HUDEP-2 (cell line): Measurements from ENCODE around the gene SLC24A4.

ENCODE experiments used
- DNase-seq, 76 experiments: peaks; one replicate each; lab custom pipeline; 2025; ENCODE audit not compliant: unreplicated experiment in 76 of 76; lab: John Stamatoyannopoulos, UW

The SLC24A4 gene

DNA sequence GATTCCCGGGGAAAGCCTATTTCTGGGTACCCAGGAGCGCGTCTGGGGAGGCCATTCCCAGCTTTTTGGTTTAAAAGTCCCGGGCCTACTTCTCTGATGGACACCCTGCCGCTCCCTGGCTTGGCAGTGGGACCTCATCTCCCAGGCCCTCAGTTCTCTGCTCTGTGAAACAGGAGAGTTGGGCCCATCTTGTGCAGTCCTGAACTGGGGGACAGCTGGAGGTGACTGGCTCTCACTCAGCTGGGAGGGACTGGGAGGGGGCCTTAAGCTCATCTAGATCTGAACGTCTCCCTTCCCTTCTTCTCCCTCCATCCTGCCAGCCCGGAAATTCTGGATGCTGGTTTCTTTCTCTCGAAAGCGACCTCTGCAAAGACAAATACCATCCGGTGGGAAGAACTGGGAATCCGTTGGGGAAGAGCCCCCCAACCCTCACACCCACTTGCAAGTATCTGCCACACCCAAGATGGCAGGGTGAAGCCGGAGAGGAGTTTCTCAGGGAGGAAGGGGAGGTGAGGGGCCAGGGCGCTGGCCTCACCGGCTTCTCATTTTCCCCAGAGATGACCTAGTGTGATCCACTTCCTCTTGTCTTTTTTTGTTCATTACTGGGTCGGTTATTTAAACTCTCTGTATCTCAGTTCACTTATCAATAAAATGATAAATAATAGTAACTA, 192.0 kb downstream of the SLC24A4 start:
- peak in 1 of 76 experiments; percentile 28 for DNase-seq

DNA sequence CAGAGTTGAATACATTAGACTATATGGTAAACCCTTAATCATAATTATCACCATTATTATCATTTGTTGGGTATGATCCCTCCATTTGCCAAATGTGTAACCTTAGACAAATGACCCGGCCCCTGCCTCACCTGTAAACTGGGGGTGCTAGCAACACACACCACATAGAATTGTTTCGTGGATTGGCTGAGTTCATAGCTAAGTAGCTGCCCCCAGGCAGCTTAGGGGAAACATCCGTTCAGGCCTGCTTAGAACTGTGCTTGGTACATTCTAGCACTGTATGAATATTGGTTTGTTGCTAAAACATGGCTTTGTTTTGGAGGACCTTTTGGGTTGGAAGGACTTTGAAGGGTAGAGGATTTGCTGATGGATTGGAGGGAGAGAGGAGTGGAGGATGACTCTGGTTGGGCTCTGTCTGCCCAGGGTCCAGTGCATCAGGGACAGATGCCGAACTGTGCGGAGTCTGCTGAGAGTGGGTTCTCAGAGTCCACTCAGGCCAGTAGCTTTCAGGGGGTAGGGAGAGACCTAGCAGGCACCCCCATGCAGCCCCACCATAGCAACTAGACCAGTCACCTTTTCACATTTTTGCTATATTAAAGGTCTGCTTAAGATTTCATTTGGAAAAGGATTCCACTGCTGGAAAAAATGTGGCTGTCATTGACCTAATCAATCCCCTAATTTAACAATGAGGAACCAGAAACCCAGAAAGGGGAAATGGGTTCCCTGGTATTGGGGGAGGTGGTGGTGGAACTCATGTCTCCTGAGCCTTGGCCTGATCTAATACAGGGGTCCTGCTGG, 192.8 kb downstream of the SLC24A4 start:
- DNase-seq, result peak in 1 of 76 experiments; percentile 5

DNA sequence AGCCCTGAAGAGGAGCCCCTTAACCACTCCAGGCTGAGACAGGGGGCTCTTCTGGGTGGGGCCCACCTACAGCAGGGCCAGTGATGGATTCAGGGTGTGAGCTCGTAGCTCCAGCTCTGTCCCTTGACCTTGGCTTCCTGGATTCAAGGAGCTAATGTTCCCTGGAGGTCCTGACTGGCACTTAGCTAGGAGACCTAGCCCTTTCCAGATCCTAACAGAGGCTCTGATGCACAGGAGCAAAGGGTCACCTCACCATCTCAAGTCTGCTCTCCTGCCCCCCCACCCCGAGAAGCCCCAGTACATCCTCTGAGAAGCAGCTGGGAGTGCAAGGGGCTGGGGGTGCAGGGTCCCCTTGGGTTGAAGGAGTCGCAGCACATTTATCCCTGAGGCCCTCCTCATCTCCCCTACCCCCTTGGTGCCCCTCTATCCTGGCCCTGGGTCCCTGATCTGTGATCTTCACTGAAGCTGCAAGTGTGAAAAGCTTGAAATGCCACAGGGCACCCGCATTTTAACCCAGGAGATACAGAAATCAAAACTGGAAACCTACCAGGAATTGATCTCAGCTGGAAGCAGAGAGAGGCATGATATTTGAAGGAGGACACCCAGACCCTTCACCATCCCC, 193.5 kb downstream of the SLC24A4 start:
- no peak for DNase-seq

DNA sequence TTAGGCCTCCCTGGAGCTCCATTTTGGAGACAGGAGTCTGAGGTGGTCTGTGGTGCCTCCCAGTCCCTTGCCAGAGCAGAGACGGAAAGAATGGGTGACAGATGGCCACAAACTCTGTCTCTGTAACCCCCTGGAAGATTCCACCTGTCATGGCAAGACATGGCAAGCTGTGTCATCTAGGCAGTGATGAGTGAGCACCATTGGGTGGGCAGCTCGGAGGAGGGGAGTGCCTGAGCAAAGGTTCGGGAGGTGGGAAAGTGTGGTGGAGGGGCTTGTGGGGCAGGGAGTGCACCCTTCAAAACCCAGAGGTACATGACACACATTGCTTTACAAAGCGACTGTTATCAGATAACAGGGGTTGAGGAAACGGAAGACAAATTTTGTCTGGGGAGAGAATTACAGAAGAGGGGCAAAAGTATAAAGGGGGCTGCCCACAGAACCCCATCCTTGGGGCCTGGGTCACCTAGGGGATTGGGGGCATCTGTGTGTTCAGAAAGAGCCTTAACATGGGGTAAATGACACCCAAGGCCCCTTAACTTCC, 194.1 kb downstream of the SLC24A4 start:
- peak in 3 of 76 experiments; percentile 4 to 20 (median 10) for DNase-seq

DNA sequence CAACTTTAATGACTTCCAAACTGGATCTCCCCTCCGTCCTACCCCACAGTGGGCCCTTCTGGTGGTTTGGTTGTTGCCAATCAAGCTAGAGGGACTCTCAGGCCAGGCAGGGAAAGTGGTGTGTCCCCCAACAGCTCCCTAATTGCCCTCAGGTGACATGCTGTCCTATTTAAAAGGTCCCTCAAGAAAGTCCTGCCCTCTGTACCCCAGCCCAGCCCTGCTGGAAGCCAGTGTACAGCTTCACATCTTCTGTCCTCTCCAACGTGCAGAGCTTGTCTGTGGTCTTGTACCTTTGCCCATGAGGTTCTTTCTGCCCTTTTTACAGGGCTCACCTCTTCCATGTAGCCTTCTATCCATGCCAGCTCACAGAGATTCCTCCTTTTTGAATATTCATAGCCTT, 194.8 kb downstream of the SLC24A4 start:
- no peak for DNase-seq

DNA sequence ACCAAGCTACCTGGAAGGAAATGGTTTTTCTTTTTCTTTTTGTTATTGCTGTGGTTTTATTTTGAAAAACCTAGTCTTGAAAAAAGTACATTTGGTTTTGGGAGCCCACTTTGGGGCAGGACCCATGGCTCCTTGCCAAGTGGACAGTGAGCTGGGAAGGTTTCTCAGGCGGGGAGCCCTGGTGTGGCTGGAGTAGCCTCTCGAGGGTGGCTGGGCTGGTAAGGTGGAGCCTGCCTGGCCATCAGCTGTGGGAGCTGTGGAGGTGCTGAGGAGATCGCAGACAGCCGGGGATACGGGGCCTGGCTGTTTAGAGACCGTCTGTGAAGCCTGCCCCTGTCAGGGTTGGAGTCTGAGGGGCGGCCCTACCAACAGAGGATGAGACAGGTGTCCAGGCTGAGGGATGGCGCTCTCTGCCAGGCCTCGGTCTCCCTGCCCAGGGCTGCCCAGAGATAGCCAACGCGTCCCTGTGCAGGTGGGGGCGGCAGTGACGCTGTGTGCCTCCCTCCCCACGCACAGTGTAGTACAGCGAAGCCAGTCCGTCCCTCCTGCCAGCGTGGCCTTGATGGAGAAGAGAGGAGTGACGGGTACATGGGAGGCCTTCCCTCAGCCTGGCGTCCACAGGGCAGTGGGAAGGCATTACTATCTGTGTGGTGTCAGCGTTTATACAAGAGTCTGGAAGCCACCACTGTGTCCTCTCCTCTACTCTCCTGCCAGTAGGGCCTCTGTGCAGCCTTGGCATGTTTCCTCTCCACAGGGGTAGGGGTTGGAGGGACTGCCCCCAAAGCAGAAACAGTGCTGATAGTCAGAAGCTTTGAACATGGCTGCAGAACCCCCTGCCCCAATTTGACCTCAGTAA, 196.5 kb downstream of the SLC24A4 start:
- DNase-seq, result no peak

DNA sequence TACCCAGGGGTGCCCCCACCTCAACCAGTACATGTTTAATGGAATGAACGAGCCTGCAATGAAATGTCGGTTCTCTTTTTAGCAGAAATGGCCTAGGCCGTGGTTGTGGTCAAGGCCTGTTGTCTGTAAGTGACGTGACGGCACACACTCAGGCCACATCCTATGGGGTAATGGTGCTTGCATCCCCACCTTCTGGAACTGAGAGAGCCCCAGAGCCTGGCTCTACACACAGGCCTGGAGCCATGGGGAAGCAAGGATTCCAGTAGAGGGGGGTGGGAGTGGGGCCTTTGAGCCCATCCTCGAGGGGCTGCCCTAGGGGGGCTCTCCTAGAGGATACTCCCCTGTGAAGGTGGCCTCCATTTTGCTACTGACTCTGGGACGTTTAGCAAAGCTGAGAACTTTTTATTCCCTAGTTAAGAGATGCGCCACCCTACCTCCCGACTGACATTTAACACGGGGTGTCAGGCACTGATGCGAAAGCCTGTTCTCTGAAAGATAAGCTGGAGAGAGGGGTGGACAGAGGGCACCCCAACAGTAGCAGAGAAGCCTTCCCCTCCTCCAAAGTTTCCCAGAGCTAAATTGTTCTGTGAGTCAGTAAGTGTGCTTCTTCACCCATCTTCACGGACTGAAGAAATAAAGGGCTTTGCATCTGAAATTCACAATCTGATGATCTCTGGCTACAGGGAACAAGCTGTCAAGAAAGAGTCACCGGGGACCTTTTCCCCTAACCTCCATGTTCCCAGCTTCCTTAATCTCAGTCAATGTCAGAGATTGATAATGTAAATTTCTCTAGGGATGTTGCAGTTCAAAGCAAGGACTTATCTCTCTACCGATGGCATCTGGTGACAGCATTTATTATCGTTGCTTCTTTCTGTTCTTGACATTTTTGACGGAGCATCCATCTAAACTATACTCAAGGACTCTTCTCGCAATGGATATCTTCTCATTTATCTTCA, 197.4 kb downstream of the SLC24A4 start:
- DNase-seq, result no peak

DNA sequence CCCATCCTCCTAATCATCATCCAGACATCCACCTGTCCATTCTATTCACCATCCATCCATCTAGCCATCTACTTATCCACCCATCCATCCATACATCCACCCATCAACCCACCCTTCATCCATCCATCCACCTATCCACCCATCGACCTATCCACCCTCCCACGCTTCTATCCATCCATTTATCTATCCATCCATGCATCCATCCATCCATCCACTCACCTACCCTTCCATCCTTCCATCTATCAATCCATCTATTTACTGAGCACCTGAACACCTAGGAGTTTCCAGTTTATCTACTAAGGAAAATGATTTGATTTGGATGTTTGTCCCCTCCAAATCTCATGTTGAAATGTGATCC, 198.1 kb downstream of the SLC24A4 start:
- no peak for DNase-seq

DNA sequence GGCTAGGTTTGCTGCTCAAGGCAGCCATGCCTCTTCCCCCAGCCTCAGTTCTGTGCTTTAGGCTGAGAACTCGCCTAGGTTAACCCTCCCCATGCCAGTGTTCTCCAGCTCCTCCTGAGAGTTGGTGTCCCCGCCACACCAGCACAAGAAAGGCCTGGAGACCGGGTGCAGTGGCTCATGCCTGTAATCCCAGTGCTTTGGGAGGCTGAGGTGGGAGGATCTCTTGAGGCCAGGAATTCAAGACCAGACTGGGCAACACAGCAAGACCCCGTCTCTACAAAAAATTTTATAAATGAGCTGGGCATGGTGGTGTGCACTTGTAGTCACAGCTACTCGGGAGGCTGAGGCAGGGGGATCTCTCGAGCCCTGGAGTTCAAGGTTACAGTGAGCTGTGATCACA, 200.8 kb downstream of the SLC24A4 start:
- no peak for DNase-seq

DNA sequence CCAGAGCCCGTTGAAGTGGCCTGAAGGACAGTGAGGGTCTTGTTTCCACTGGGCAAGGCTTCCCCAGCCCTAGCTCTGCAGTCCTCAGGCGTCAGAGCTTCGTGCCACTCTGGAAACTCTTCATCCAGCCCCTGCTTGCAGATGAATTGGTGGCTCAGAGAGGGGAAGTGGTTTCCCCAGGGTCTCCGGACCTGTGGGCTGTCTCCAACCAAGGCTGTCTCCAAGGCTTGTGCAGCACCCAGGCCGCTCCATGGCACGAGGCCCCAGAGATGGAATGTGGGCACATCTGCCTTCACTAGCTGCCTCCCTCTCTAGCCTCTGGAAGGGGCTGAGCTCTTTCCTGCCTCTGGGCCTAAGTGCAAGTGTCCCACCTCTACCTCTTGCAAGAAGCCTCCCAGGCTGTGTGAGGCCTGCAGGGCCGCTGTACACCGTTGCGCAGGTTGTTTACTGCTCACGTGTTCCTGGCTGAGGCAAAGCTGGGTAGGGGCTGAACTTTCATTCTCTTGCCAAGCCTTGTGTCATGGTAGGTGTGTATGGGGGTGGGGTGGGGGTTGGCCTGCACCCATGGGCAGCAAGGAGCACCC, 201.7 kb downstream of the SLC24A4 start:
- no peak for DNase-seq

DNA sequence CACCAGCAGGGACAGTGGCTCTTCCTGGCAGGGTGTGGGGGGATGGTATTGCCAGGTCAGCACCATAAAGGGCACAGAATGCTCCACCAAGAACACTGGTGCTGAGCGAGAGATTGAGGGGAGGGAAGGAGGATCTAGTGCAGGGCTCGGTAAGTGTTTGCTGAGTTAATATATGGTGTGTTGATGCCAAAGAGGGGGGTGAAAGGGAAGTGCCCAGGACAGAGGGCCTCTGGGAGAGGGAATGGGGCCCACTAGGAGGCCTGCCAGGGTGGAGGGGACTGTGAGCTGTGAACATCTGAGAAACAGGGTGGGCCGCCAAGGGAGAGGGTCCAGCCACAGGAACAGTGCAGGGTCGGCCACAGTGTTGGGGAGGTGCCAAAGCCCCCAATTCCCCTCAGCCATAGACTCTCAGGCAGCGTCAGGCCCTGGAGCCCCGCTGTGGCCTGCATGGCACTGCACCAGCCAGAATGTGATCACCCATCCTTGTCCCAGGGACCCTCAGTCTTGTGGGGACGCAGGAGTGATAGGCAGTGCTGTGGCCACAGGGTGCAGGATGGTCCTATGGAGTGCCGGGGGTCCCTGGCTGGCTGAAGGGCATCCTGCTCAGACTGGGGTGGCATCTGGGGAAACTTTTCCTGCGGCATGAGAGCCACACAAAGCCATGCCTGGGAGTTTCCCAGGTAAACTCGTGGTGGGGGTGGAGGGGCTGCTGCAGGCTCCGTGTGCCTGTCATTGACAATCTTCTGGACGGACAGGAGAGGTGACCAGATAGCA, 202.5 kb downstream of the SLC24A4 start:
- no peak for DNase-seq

DNA sequence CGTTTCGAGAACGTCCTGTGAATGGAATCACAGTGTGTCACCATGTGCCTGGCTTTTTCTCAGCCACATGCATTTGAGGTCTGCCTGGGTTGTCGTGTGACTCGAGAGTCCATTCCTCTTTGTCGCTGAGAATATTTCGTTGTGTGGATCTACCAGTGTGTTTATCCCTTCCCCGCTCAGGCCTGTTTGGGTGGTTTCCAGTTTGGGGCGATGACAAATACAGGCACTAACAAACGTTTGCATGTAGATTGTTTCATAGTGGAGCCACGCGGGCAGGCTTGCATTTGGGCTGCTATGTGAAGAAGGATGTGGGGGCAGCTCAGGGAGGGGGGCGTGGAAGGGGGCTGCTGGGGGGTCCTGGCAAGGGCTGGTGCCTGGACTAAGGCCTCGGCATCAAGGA, 204.8 kb downstream of the SLC24A4 start:
- no peak for DNase-seq

DNA sequence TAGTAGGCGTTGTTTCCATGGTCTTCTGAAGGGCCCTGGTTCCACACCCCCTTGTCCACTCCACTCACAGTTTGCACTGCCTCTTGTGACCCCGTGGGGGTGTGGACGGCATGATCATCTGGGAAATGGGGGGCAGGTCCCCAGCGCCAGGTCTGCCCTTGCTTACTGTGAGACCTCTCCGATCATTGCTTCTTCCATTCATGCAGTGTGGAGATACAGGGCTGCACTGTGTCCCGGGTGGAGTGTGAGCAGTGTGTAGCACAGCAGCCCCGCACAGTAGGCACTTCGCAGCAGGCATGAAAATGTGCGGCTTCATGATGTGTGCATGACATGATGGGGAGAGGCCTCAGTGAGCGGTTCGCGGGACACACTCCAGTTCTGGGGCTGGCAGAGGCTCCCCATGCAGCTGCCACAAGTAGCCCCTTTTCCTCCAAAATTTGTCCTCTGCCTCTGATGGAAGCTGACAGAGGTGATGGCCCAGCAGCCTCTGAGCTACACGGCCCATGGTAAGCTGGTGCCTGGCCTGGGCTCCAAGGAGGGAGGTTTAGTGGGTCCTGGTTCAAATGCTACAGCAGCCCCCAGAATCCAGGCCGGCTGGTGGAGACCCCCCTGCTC, 205.6 kb downstream of the SLC24A4 start:
- DNase-seq, result no peak

DNA sequence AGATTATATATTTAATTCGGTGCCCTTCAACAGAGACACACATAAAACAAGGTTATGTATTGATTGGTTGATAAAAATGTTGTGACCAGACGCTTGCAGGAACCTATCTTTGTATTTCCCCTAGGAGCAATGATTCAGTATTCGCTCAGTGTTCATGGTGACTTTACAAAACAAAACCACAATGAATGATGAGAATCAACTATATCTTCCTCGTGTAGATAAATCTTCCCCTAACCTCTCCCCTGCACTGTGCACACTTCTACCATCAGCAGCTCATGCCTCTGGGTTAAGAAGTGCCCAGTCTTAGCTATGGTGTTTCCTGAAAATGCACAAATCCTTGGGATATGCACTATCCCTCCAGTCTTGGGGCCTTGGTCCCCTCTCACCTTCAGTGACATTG, 206.9 kb downstream of the SLC24A4 start:
- DNase-seq, result peak in 5 of 76 experiments; percentile 21 to 27 (median 22)

DNA sequence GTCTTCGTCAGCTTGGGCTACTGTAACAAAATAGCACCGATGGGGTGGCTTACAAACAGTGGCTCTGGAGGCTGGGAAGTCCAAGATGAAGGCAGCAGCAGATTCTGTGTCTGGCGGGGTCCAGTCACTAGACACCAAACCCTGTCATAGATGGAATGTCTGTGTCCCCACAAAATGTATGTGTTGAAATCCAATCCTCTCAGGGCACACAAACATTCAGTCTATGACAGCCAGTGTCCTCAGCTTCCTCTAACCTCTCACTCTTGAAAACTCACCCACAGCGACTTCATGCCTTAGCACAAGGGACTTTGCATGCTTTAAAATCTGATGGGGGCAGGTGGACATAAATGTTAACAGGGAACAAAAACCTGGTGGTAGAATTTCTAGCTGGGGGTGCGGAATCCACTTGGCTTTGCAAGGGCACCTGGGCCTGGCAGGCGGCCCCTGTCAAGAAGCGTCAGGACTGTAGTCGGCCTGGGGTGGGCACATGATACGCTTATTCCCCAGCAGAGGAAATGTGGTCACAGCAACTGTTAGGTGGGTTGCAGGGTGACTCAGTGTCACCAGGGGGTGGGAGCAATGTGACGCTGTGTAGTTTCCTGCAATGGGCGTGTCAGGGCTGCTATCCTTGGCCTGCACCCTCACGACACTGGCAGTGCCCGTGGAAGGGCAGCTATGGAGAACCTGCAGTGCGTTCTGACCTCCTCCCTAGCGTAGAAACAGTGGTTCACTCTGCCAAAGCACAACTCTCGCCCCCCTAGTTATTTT, 208.3 kb downstream of the SLC24A4 start:
- DNase-seq, result no peak

DNA sequence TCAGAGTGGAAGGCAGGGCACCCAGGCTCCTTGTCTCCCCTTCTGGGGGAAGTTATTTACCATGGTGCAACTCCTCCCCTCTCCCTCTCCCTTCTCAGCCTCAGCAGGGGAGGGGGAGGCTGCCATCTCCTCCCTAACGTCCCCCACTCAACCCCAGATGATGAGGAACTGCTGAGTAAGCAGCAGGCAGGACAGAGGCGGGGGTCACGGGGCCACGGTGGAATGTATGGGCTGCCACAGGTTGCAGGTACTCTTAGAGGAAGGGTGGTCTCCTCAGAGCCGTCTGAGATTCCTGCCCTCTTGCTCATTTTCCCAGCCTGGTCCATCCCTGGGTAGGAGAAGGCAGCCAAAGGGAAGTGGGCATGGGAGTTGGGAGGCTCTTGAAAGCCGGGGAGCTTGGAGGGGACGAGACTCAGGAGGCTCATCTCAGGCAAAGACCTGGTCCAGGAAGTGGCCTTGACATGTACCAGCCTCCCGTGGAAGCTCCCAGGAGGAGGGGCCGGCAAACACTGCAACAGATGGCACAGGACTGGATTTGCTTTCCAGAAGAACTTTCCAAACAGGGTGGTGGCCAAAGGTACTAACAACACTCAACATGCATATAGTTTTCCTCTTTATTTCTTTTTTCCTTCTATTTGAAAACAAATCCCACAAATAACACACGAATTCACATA, 209.7 kb downstream of the SLC24A4 start:
- no peak for DNase-seq
